ENCODE results near the gene PFAS. TPM values are rescaled to one million over a fixed set of nuclear protein-coding genes. Genes with fewer than 3 reads are reported as not detected.
A peak's percentile ranks its signal among the peaks of the same experiment; 100 is the strongest.
"Not testable (repeated sequence)": the region's sequence is repeated elsewhere in the genome, so short reads cannot be mapped to it uniquely, and the experiment has no call there.

Gene PFAS
- total RNA-seq, 1 donor from 2014 or later = 28.3 TPM

DNA sequence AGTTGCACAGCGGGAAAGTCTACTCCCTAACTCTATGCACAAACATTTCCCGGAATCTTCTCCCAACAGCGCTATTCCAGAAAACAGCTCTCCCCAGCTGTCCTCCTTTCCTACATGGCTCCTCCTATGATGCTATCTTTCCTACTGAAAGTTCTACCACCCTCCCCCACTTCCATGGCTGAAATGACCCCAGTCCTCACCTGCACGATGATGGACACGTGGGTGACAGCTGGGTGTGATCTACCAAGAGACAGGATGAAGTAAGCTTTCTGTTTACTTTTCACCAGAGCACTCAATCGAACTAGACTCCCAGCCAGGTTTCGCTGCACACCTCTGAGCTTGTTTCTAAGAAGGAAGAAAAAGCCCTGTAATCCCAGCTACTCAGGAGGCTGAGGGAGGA, 11.9 kb upstream of the PFAS start:
- H3K36me3 ChIP-seq = peaks cover 100% of the 10 kb centered on the region
- H3K9me3 ChIP-seq = no peaks in the 10 kb centered on the region
- H3K4me1 ChIP-seq = no peaks in the 10 kb centered on the region
- ATAC-seq = no peak
- TF ChIP-seq, protein P1, sequence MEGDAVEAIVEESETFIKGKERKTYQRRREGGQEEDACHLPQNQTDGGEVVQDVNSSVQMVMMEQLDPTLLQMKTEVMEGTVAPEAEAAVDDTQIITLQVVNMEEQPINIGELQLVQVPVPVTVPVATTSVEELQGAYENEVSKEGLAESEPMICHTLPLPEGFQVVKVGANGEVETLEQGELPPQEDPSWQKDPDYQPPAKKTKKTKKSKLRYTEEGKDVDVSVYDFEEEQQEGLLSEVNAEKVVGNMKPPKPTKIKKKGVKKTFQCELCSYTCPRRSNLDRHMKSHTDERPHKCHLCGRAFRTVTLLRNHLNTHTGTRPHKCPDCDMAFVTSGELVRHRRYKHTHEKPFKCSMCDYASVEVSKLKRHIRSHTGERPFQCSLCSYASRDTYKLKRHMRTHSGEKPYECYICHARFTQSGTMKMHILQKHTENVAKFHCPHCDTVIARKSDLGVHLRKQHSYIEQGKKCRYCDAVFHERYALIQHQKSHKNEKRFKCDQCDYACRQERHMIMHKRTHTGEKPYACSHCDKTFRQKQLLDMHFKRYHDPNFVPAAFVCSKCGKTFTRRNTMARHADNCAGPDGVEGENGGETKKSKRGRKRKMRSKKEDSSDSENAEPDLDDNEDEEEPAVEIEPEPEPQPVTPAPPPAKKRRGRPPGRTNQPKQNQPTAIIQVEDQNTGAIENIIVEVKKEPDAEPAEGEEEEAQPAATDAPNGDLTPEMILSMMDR (IDR thresholded peaks at IDR 0.05) = no peak
- no peak overlapping the region for H3K27ac ChIP-seq
- H3K4me3 ChIP-seq = no peak overlapping the region
- no peak for DNase-seq
- H3K27me3 ChIP-seq = no peaks in the 10 kb centered on the region
- intact Hi-C loops (cut with DNase I) = no loop called here

DNA sequence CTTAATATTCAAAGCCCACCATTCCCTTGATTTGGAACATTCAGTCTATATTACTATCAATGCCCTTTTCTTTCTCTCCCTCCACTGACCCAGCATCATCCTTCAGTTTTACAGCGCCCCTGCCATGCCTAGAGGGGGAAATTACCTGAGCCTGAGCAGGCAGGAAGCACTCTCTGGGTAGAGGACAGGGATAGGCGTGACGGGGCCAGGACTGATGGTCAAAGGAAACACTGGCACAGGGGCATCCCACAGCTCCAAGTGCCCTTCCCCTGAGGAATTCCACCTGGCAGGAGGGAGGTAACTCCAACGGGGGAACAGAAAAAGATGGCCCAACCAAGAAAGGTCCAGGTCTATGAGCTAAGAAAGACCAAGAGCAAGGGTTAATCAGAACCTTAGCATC, 11.2 kb upstream of the PFAS start:
- H3K27me3 ChIP-seq = no peaks in the 10 kb centered on the region
- DNase-seq (no peak), ATAC-seq (no peak)
- no peak overlapping the region for H3K27ac ChIP-seq
- TF ChIP-seq, protein P1 (IDR thresholded peaks at IDR 0.05) = no peak
- no peaks in the 10 kb centered on the region for H3K4me1 ChIP-seq
- H3K9me3 ChIP-seq = no peaks in the 10 kb centered on the region
- intact Hi-C loops (cut with DNase I) = no loop called here
- H3K4me3 ChIP-seq = no peak overlapping the region
- H3K36me3 ChIP-seq = peaks cover 94% of the 10 kb centered on the region

DNA sequence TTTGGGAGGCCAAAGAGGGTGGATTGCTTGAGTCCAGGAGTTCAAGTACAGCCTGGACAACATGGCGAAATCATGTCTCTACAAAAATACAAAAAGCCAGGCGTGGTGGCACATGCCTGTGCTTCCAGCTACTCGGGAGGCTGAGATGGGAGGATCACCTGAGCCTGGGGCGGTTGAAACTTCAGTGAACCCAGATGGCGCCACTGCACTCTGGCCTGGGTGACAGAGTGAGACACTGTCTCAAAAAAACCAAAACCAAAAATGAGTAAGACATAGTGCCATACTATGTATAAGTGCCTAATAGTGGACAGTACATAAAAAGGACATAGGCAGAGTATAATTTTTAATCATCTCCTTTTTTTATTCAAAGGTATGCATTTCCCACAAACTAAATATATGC, 5.3 kb upstream of the PFAS start:
- H3K27me3 ChIP-seq = no peaks in the 10 kb centered on the region
- no peak overlapping the region for H3K27ac ChIP-seq
- TF ChIP-seq, protein P1 (IDR thresholded peaks at IDR 0.05) = no peak
- no peak for DNase-seq
- no peak for ATAC-seq
- intact Hi-C loops (cut with DNase I) = no loop called here
- no peak overlapping the region for H3K4me3 ChIP-seq
- H3K4me1 ChIP-seq = peaks cover 12% of the 10 kb centered on the region
- H3K36me3 ChIP-seq = peaks cover 43% of the 10 kb centered on the region
- no peaks in the 10 kb centered on the region for H3K9me3 ChIP-seq

DNA sequence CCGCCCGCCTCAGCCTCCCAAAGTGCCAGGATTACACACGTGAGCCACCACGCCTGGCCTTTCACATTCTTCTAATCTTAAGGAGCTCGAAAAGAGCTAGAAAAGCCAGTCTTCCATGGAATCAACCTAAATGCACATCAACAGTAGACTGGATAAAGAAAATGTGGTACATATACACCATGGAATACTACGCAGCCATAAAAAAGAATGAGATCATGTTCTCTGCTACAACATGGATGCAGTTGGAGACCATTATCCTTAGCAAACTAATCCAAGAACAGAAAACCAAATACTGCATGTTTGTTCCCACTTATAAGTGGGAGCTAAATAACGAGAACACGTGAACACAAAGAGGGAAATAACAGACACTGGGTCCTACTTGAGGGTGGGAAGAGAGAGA, 4.3 kb upstream of the PFAS start:
- H3K4me1 ChIP-seq = peaks cover 16% of the 10 kb centered on the region
- DNase-seq (no peak), ATAC-seq (no peak)
- no peaks in the 10 kb centered on the region for H3K27me3 ChIP-seq
- H3K27ac ChIP-seq = no peak overlapping the region
- peaks cover 34% of the 10 kb centered on the region for H3K36me3 ChIP-seq
- no peaks in the 10 kb centered on the region for H3K9me3 ChIP-seq
- TF ChIP-seq, protein P1 (IDR thresholded peaks at IDR 0.05) = no peak
- no peak overlapping the region for H3K4me3 ChIP-seq
- intact Hi-C loops (cut with DNase I) = no loop called here

DNA sequence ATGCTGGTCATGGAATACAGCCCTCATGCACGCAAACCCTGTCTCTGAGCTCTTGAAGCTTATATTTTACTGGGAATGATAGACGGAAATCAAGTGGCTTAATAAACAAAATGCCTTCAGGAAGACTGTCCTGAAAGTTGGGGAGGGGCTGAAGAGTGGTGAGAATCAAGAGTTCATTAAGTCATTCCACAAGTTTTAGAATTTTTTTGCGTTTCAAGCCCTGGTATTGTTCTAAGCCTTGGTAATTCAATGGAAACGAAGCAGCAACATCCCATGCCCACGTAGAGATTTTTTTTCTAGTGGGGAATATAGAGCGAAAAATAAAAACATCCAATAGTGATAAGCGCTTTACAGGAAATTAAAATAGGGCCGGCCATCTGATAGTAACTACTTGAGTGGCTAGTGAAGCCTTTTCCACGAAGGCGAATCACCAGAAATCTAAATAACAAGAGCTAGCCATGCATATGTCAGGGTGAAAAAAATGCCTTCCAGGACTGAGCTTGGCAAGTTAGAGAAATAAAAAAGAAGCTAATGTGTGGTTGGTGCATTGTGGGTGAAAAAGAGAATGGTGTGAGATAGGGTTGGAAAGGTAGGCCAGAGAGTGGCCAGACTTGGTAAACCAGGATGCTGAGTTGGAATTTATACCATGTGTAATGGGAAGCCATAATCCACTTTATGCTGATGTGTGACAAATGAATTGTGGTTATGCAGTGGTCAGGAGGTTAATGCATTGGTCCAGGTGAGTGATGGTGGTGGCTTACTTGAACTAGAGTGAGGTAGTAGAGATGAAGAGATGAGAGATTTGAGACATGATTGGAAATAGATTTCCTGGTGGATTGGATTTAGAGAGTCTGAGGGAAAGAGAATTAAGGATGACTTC, 772 bp downstream of the PFAS start:
- TF ChIP-seq, protein P1 (IDR thresholded peaks at IDR 0.05) = no peak
- intact Hi-C loops (cut with DNase I) = no loop called here
- H3K36me3 ChIP-seq = peaks cover 16% of the 10 kb centered on the region
- no peaks in the 10 kb centered on the region for H3K9me3 ChIP-seq
- peak overlapping the region; percentile 96 for H3K4me3 ChIP-seq
- H3K27me3 ChIP-seq = no peaks in the 10 kb centered on the region
- ATAC-seq (no peak), DNase-seq (no peak)
- H3K4me1 ChIP-seq = peaks cover 21% of the 10 kb centered on the region
- H3K27ac ChIP-seq = peak overlapping the region; percentile 98

DNA sequence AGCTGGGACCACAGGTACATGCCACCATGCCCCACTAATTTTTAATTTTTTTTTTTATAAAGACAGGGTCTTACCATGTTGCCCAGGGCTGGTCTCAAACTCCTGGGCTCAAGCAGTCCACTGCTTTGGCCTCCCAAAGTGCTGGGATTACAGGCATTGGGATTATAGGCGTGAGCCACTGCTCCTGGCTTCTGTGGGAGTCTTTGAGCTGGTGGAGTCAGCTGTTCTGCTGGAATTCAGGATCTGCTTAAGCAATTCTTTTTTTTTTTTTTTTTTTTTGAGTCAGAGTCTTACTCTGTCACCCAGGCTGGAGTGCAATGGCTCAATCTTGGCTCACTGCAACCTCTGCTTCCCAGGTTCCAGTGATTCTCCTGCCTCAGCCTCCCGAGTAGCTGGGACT, 2.3 kb downstream of the PFAS start:
- ATAC-seq; intact Hi-C loops (cut with DNase I); H3K9me3 ChIP-seq; H3K27me3 ChIP-seq; DNase-seq; H3K4me3 ChIP-seq; H3K27ac ChIP-seq: not testable (repeated sequence)
- Histone ChIP-seq H3K36me3 (peaks cover 23% of the 10 kb centered on the region), H3K4me1 (peaks cover 19% of the 10 kb centered on the region)

Data from upper lobe of right lung (tissue), 1 donor.